ENCODE measurements around the gene VEGFA.

The VEGFA gene

DNA sequence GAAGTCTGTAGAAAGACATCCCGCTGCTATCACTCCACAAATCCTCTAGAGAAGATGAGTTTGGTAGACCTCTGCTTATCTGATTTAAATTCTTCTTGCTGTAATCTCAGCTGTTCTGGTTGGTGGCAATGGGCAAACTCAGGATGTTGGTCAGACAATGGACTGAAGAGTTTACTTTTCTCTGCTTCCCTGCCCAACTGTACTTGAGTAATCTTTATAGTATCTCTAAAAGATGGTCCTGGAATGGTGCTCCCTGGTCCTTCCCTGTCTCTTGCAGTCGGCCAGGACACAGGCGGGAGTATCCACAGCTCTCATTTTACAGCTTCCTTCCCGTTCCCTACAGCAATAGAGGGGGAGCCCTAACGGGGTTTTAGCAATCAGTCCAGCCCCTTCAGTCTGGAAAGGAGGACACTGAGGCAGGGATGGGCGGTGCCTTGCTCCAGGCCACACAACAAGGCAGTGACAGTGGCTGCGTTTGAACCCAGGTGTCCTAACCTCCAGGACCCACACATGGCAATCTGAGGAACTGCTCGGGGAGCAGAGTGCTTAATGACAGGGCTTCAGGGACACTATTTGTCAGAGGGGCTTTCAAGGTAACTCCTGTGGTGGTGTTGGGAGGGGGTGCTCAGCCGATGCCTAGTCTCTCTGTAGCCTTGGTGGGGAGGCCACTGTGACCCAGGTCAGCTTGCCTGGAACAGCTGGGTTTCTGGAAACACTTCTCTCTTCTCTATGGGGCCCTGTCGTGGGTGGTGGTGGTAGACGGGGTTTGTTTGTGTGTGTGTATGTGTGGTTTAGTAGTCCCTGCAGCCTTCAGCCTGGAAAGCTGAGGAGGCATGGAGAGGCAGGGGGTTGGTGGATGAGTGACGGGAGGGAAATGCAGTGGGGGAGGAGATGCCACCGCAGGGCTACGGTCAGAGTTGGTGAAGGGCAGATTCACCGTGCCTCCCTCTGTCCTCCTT, 9.5 kb upstream of the VEGFA start:
- DNase-seq = no peak

DNA sequence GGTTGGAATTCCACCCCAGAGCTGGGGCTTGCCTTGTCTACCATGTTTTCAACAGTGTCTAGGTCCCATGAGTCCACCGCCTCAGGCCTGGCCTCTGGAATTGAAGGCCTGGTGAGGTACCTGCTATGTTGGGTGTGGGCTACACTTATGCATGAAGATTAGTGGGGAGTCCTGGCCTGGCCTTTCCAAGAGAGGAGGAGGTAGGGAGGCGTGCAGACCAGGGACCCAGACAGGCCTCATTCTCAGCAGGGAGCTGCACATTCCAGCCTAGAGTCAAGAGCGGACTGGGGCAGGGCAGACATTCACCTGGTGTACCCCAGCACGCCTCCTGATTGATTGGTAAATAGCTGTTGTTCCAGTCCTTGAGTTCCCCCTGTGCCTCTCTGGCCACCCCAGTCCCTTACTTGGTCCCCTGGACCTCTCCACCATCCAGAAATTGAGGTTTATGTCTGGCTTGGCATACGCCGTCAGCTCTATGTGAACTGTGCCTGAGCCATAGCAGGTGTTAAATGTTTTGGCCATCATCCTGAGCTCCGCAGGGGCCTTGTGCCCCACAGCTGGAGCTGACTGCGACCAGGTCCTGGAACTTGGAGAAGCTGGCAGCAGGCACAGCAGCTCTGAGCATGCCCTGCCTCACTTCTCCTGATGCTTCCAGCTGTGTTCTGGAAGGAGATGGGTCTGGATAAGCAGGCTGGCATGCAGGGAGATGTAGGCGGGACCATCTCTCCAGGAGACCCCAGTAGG, 8.2 kb upstream of the VEGFA start:
- no peak for DNase-seq

DNA sequence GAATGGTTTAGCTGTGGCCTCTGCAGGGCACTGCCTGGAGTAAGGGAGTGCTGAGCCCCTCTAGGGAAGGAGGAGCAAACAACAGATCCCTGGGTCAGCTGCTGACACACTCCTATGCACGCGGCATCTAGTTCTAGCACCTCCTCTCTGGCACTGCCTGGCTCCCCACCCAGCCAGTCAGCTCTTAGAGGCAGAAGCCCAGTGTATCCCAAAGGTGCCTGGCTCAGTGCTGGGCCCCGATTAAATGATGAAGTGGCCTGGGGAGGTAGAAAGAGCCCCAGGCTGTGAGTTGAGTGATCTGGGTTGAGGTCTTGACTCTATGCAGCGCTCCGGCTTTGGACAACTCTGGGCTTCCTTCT, 7.6 kb upstream of the VEGFA start:
- DNase-seq = no peak

DNA sequence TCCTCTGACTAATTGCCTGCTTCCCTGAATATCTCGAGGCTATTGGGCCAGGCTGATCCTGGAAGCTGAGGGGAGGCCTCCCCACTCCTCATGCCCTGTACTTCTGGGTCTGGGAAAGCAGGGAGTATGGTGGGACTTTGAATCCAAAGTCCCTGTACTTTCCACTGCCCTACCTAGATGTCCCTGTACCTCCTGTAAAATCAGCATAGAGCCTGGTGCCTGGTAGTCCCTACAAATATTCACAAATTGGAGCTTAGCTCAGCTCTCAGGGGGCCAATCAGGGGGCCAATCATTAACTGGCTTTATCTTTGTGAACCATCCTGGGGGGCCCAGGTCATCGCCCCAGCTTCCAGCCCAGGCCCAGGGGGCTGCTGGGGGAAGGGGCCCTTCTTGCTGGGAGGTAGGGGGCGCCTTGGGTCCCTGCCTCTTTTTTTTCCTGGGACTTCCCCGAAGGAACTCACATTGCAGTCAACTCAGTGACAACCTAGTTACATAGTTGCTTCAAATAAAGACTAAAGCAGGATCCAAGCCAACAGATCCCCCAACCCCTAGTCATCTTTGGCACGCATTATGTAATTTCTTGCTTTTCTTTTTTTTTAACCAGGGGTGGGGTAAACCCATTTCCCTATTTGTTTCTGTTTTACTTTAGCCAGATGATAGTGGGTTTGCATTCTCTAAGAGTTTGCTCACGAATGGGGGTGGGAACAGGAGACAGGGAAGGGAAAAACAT, 6.9 kb upstream of the VEGFA start:
- DNase-seq = no peak

DNA sequence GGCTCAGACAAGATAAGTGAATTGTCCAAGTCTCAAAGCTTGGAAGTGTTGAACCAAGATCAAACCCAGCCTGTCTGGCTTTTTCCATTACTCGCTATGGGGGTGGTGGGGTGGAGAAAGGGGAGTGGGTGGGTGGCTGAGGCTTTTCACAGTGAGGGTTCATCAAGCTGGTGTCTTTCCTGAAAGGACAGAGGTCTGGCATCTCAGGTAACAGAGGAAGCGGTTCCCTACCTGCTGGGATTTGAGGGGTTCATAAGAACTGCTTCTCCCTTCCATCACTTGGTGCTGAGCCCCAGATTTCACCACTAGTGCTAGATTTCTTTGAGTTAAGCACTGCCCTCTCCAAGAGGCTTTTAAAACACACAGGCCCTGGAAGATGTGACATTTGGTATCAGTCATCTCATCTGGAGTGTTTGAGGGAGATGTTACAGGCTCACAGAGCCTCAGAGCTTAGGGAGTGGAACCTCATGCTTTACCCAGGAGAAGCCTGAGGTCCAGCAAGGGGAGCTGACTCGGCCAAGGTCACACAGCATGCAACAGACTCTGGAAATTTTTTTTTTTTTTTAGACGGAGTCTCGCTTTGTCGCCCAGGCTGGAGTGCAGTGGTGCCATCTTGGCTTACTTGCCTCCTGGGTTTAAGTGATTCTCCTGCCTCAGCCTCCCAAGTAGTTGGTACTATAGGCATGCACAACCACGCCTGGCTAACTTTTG, 6.0 kb upstream of the VEGFA start:
- DNase-seq = no peak

DNA sequence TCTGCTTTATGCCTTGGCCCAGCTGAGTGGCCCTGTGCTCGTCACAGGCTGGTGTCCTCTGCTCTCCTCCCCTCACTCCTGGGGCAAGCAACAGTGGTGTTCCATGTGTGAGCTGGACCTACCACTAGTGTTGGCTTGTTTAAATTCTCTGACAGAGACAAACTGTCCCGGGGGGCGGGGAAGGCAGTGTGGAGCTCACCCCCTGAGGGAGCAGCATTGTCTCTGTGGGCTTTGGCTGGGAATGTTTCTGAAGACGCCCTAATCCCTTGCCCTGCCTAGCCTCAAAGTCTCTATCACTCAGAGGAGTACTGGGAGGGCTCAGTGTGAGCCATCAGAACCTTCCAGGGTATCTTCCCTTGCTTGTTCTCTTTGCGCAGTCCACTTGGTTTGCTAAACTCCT, 5.2 kb upstream of the VEGFA start:
- DNase-seq = no peak

DNA sequence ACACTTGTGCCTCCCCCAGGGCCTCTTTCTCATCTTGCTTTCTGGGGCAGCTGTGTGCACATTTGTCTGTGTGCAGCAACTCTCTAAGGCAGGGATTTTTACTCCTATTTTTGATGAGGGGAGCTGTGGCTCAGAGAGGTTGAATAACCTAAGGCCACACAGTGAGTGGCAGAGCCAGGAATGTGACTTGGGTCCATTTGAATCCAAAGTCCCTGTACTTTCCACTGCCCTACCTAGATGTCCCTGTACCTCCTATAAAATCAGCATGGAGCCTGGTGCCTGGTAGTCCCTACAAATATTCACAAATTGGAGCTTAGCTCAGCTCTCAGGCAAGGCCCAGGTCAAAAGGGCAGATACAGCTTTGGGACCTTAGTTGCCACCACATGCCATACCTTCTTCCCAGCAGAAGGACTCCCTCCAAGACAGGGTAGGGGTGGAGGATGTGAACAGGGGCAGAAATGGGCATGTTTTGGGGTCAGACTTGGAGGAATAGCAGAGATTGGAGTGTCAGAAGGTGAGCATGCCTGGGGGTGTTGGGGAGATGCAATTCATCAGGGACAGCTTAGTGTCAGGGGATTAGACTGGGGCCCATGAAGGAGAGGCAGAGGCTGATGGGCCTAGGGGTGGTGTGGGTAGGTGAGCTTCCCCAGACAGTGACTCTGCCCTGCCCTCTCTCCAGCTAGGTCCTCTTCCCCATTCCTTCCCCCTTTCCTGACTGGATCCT, 4.1 kb upstream of the VEGFA start:
- no peak for DNase-seq

DNA sequence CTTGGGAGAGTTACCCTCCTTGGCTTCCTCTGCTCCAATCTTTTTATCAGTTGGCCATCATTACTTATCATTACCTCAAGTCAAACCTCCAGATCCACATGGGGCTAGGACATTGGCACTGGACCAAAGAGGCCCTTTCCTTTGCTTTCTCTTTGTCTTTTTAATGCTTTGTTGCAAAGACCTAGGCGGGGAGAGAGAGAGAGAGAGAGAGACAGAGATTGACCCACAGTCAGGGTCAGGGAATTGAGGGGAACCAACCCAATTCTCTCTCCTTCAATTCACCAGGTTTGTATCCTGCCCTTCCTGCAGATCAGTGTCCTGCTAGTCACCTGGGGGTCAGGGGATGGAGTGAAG, 3.5 kb upstream of the VEGFA start:
- DNase-seq = no peak

DNA sequence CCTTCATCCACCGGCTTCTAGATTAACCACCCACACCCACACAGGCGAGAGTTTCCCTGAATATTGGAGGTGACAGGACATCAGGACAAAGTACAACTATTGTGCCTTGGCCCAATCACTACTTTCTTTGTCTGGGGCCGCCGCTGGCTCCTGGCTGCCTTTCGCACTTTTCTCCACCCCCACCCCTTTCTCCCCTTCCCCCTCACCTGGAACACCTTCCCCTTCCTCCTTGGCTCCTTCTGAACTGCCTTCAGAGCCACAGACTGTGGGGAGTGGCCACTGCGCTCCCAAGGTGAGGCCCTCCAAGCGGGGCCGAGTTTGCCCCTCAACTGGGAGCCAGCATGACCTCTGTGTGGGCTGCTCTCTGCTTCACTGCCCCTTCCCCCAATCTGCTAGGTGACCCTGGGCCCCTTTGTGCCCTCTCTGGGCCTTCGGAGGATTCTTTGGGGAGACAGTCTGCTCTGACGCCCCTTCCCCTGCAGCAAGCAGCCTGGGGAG, 3.0 kb upstream of the VEGFA start:
- no peak for DNase-seq

DNA sequence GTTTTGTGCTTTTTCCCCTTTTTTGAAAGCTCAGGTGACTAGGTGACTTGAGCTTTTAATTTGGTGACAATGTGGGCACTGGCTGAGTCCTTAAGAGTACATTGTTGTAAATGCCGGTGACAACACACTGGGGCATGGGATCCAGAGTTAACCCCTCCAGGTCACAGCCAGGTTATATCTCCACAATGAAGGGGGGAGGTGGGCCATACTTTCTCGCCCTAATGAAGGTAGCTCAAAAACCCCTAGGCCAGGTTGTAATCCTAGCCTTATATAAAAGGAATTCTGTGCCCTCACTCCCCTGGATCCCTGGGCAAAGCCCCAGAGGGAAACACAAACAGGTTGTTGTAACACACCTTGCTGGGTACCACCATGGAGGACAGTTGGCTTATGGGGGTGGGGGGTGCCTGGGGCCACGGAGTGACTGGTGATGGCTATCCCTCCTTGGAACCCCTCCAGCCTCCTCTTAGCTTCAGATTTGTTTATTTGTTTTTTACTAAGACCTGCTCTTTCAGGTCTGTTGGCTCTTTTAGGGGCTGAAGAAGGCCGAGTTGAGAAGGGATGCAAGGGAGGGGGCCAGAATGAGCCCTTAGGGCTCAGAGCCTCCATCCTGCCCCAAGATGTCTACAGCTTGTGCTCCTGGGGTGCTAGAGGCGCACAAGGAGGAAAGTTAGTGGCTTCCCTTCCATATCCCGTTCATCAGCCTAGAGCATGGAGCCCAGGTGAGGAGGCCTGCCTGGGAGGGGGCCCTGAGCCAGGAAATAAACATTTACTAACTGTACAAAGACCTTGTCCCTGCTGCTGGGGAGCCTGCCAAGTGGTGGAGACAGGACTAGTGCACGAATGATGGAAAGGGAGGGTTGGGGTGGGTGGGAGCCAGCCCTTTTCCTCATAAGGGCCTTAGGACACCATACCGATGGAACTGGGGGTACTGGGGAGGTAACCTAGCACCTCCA, 2.2 kb upstream of the VEGFA start:
- no peak for DNase-seq

DNA sequence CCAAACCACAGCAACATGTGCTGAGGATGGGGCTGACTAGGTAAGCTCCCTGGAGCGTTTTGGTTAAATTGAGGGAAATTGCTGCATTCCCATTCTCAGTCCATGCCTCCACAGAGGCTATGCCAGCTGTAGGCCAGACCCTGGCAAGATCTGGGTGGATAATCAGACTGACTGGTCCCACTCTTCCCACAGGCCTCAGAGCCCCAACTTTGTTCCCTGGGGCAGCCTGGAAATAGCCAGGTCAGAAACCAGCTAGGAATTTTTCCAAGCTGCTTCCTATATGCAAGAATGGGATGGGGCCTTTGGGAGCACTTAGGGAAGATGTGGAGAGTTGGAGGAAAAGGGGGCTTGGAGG, 1.5 kb upstream of the VEGFA start:
- DNase-seq = no peak

DNA sequence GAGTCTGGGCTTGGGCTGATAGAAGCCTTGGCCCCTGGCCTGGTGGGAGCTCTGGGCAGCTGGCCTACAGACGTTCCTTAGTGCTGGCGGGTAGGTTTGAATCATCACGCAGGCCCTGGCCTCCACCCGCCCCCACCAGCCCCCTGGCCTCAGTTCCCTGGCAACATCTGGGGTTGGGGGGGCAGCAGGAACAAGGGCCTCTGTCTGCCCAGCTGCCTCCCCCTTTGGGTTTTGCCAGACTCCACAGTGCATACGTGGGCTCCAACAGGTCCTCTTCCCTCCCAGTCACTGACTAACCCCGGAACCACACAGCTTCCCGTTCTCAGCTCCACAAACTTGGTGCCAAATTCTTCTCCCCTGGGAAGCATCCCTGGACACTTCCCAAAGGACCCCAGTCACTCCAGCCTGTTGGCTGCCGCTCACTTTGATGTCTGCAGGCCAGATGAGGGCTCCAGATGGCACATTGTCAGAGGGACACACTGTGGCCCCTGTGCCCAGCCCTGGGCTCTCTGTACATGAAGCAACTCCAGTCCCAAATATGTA, 957 bp upstream of the VEGFA start:
- no peak for DNase-seq

DNA sequence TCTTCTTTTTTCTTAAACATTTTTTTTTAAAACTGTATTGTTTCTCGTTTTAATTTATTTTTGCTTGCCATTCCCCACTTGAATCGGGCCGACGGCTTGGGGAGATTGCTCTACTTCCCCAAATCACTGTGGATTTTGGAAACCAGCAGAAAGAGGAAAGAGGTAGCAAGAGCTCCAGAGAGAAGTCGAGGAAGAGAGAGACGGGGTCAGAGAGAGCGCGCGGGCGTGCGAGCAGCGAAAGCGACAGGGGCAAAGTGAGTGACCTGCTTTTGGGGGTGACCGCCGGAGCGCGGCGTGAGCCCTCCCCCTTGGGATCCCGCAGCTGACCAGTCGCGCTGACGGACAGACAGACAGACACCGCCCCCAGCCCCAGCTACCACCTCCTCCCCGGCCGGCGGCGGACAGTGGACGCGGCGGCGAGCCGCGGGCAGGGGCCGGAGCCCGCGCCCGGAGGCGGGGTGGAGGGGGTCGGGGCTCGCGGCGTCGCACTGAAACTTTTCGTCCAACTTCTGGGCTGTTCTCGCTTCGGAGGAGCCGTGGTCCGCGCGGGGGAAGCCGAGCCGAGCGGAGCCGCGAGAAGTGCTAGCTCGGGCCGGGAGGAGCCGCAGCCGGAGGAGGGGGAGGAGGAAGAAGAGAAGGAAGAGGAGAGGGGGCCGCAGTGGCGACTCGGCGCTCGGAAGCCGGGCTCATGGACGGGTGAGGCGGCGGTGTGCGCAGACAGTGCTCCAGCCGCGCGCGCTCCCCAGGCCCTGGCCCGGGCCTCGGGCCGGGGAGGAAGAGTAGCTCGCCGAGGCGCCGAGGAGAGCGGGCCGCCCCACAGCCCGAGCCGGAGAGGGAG, 580 bp downstream of the VEGFA start:
- no peak for DNase-seq

DNA sequence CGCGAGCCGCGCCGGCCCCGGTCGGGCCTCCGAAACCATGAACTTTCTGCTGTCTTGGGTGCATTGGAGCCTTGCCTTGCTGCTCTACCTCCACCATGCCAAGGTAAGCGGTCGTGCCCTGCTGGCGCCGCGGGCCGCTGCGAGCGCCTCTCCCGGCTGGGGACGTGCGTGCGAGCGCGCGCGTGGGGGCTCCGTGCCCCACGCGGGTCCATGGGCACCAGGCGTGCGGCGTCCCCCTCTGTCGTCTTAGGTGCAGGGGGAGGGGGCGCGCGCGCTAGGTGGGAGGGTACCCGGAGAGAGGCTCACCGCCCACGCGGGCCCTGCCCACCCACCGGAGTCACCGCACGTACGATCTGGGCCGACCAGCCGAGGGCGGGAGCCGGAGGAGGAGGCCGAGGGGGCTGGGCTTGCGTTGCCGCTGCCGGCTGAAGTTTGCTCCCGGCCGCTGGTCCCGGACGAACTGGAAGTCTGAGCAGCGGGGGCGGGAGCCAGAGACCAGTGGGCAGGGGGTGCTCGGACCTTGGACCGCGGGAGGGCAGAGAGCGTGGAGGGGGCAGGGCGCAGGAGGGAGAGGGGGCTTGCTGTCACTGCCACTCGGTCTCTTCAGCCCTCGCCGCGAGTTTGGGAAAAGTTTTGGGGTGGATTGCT, 1.3 kb downstream of the VEGFA start:
- DNase-seq = no peak

DNA sequence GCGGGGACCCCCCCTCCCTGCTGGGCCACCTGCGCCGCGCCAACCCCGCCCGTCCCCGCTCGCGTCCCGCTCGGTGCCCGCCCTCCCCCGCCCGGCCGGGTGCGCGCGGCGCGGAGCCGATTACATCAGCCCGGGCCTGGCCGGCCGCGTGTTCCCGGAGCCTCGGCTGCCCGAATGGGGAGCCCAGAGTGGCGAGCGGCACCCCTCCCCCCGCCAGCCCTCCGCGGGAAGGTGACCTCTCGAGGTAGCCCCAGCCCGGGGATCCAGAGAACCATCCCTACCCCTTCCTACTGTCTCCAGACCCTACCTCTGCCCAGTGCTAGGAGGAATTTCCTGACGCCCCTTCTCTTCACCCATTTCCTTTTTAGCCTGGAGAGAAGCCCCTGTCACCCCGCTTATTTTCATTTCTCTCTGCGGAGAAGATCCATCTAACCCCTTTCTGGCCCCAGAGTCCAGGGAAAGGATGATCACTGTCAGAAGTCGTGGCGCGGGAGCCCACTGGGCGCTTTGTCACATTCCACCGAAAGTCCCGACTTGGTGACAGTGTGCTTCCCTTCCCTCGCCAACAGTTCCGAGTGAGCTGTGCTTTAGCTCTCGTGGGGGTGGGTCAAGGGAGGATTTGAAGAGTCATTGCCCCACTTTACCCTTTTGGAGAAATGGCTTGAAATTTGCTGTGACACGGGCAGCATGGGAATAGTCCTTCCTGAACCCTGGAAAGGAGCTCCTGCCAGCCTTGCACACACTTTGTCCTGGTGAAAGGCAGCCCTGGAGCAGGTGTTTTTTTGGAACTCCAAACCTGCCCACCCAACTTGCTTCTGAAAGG, 2.1 kb downstream of the VEGFA start:
- DNase-seq = no peak

DNA sequence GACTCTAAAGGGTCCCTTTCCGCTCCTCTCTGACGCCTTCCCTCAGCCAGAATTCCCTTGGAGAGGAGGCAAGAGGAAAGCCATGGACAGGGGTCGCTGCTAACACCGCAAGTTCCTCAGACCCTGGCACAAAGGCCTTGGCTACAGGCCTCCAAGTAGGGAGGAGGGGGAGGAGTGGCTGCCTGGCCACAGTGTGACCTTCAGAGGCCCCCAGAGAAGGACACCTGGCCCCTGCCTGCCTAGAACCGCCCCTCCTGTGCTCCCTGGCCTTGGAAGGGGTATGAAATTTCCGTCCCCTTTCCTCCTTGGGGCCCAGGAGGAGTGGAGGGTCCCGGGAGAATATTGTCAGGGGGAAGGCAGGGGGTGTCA, 2.7 kb downstream of the VEGFA start:
- DNase-seq = no peak

DNA sequence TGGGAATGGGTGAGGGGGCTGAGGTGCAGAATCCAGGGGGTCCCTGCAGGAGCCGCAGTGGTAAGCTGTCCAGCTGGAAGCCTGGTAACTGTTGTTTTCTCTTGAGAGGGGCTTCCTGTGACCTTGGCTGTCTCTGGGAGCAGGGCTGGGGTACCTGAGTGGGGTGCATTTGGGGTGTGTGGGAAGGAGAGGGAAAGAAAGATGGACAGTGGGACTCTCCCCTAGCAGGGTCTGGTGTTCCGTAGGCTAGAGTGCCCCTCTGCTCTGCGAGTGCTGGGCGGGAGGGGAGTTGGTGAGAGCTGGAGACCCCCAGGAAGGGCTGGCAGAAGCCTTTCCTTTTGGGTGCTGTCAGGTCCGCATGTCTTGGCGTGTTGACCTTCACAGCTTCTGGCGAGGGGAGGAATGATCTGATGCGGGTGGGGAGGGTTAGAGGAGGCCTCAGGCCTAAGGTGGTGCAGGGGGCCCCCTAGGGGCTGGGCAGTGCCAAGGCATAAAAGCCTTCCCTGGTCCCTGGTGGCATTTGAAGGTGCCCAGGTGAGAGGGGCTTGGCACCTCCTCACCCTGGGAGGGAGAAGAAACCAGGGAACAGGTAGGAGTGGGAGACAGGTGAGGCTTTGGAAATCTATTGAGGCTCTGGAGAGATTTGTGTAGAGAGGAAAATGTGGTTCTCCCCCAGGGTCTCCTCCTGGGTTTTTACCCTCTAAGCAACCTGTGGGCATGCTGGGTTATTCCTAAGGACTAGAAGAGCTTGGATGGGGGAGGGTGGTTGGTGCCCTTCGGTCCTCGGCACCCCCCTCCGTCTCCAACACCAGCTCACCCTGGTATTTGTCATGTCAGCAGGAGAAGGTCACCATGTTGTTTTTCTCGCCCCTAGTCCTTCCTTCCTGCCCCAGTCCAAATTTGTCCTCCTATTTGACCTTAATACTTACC, 3.3 kb downstream of the VEGFA start:
- DNase-seq = no peak

Data from NCI-H1436 treated with DMSO at 0.1 percent for 48 hours (cell line).